GM19468 (cell line): ENCODE measurements around the gene BCL2L14.
"Not testable (repeated sequence)": the region's sequence is repeated elsewhere in the genome, so short reads cannot be mapped to it uniquely, and the experiment has no call there.

Source experiments
- ATAC-seq: cut with Tn5 transposase; IDR thresholded peaks from one replicate; pipeline ENCODE4 v1.9.1; 2021; ENCODE audit warnings: mild to moderate bottlenecking, moderate library complexity, moderate number of reproducible peaks; ENCODE audit not compliant: unreplicated experiment; ENCODE audit errors: extremely low read depth

Gene BCL2L14

DNA sequence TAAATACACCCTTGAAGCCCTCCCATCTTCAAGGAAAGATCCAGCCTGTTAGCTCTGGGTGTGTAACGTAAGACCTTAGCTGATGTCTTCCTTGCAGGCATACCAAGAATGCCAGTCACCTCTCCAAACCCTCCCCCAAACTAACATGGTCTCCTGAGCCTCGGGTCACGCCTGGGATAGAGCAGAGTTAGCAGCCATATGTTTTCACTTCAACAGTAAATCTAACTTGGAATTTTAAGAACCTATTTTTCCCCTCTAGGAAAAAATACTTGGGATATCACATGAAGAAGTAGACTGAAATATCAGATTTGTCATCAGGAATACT is 27.9 kb downstream of the BCL2L14 start:
- ATAC-seq: no peak

DNA sequence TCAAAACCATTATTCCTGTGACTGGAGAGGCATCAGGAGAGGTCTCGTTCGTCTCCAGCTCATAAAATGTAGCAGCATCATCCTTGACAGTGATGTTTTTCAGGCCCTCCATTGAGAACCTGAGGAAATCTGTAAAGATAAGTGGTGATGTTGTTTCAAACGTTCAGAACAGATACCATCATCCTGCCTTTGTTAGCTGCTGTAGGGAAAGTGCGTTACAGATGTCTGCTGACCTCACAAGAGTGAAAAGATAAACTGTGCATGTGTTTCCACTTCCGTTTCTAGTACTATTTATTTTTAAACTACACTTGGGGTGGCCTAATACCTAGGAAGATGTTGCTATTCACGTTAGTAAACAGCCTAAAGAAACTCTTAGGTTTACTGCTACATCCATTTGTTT is 28.4 kb downstream of the BCL2L14 start:
- ATAC-seq: no peak

DNA sequence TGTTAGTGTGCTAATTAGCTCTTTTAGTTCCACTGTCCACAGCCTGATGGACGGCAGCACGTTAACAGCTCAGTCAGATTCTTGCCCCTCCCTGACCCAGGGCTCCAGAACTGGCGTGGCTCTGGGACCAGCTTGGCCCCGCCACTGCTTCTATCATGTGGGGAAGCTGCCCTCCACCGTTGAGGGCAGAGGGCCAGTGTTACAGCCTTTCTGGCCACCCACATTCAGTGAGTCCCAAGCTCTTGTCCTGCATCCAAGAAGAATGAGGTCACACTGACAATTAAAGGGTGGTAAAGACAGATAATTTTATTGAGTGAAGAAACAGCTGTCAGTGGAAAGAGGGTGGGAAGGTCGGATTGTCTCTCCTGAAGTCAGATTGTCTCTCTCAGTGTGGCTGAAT is 36.9 kb downstream of the BCL2L14 start:
- ATAC-seq: no peak

DNA sequence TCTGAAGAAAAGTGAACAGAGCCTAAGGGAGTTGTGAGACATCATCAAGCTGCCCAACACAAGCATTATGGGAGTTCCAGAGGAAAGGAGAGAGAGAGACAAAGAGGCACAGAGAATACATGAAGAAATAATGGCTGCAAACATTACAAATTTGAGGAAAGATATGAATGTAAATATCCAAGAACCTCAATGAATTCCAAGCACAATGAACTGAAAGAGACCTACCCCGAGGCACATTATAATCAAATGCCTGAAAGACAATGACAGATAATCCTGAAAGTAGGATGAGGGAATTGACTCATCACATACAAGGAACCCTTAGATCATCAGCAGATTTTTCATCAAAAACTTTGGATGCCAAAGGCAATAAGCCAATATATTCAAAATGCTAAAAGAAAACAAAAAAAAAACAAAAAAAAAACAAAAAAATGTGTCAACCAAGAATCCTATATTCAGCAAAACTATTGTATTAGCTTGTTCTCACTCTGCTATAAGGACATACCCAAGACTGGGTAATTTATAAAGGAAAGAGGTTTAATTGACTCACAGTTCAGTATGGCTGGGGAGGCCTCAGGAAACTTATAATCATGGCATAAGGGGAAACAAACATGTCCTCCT is 37.8 kb downstream of the BCL2L14 start:
- ATAC-seq: no peak

DNA sequence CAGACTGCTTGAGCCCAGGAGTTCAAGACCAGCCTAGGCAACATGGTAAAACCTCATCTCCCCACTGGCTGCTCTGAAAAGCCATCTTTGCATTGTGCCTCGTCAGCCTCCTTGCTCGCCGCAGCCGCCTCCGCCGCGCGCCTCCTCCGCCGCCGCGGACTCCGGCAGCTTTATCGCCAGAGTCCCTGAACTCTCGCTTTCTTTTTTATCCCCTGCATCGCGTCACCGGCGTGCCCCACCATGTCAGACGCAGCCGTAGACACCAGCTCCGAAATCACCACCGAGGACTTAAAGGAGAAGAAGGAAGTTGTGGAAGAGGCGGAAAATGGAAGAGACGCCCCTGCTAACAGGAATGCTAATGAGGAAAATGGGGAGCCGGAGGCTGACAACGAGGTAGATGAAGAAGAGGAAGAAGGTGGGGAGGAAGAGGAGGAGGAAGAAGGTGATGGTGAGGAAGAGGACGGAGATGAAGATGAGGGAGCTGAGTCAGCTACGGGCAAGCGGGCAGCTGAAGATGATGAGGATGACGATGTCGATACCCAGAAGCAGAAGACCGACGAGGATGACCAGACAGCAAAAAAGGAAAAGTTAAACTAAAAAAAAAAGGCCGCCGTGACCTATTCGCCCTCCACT is 40.3 kb downstream of the BCL2L14 start:
- not testable (repeated sequence) for ATAC-seq

DNA sequence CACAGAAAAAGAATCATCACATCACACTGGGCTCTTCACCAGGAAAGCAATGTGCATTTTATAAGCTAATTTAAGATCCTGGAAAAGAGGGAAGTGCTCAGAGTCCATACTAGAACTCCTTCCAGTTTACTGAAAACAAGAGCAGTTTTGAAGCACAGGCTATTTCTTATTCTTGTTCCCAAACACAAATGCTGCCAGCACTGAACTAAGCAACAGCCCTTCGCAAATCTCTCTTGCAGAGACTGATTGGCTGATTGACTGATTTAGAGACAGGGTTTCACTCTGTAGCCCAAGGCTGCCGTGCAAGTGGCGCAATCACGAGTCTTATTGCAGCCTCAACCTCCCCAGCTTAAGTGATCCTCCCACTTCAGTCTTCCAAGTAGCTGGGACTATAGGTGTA is 44.8 kb downstream of the BCL2L14 start:
- ATAC-seq: no peak

DNA sequence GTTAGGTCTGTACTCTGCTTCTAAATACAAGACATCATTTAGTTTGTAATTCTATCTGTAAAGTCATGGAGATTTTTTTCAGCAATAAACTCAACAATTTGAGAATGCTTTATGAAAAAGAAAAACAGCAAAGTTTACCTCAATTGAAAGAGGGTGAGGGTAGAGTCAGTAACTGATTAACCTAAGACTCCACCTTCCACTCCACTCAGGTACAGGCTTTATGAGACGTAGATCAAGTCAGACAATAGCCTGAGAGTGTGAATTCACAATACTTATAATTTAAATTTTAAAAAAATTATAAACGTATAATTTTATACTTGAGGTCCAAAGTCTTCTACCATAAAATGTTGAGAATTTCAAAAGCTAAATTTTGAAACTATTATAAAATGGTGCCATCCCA is 45.9 kb downstream of the BCL2L14 start:
- ATAC-seq: no peak

DNA sequence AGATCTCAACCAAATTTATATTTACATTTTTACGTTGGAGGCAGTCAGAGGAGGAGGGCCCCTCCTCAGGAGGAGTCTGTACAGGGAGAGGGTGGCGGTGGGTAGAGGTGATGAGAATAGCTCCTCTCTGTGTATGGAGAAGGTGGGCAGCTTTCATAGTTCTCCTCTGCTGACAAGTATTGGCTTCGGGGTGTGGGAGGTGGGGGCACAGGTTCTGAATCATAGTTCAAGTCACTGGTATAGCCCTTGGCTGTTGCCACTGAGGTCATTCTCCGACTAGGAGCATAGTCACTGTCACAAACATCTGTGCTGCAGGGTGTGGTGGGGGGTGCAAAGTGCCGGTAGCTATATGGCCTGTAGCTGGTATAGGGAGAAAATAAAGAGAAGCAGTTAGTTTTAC is 50.3 kb downstream of the BCL2L14 start:
- ATAC-seq: no peak

DNA sequence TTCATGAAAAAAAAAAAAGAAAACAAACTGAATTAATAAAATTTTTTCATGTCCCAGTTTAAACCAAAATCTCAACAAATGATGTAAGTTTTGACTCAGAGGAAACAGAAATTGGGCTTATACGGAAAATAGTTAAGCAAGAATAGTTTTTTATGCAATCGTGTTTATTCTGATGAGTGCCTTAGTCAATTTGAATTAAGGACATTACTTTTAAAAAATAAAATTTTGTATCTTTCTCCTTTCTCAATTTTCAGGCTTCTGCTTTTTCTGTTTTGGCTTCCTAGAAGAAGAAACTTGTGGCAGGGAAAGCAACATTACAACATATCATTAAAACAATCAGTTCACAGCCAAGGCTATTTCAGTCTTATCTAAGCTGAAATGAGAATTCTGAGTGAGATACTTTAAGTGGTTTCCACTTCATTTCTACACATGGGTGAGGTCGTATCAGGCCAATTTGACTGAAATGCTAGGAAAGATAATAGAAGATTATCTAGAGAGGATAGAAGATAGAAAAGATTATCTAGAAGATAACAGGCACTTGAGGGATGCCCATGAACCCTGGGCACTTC is 52.4 kb downstream of the BCL2L14 start:
- ATAC-seq: no peak

DNA sequence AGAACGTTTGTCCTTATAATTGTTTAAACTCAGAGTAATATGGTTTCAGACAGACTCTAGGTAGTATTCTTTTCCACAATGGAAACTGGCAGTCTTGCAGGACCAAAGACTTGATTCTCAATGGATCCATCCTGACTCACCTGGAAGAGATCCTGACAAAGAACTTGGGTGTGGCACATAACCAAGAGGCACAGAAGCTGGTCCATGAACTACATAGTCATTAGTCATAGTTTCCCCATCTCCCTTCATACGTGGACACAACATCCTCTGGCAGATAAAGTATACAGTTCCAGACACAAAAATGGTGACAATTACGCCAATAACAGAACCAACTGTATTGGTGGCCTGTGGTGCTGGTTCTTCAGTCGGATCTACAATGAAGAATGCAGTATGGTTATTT is 55.8 kb downstream of the BCL2L14 start:
- no peak for ATAC-seq

DNA sequence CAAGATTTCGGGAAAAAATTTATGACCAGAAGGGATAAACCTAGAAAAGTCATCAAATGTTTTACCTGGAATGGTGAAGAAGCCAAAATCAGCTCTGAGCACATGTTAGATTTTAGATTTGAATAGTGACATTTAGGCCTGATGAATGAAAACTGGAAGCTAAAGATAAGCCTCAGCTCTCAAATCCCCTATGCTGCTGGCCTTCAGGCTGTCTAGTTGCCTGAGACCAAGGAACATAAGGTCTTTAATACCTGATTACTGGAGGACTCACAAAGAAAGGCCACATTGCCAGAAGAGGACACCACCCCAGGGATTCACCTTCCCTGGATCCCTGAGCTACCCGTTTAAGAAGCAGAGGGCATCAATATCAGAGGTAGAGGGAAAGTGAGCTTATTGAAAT is 56.6 kb downstream of the BCL2L14 start:
- ATAC-seq: no peak

DNA sequence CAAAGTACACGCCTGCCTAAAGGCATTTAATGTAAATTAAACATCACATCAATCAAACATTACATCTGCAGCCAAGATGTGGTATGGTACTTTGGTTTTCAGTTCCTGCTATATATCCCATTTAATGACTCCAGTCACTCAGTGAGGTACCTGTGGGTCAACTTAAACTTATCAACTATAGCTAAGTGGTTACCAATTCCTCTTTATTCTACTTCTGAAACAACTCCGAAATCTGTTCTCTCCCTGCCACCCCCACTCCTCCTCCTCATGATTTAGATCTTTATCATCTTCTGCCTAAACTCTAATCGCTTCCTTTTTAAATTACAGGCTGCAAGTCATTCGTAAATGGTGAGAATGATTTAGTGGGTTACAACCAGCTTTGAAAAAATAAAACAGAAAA is 57.9 kb downstream of the BCL2L14 start:
- no peak for ATAC-seq

DNA sequence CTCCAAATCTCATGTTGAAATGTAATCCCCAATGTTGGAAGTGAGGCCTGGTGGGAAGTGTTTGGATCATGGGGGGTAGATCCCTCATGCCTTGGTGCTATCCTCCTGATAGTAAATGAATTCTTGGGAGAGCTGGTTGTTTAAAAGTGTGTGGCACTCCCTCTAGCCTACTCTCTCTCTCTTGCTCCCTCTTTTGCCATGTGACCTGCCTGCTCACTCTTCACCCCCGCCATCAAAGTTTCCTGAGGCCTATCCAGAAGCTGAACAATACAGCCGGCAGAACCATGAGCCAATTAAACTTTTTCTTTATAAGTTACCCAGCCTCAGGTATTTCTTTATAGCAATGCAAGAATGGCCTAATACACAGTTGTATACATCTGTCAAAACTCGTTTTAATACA is 62.5 kb downstream of the BCL2L14 start:
- ATAC-seq: no peak

DNA sequence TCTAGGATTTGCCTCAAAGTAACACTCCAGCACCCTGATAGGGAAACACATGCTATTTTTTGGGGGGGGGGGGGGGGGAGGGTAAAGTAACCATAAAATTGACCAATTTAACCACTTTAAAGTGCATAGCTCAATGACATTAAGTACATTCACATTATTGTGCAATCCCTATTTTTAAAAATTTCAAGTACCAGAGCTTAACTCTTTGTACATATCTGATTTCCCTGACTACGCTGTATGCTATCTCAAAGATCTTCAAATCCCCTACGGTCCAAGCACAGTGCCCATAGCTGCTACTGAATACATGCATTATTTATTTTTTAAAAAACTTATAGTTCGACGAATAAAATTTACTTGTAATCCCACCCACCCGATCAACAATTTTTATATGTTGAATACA is 63.0 kb downstream of the BCL2L14 start:
- no peak for ATAC-seq

DNA sequence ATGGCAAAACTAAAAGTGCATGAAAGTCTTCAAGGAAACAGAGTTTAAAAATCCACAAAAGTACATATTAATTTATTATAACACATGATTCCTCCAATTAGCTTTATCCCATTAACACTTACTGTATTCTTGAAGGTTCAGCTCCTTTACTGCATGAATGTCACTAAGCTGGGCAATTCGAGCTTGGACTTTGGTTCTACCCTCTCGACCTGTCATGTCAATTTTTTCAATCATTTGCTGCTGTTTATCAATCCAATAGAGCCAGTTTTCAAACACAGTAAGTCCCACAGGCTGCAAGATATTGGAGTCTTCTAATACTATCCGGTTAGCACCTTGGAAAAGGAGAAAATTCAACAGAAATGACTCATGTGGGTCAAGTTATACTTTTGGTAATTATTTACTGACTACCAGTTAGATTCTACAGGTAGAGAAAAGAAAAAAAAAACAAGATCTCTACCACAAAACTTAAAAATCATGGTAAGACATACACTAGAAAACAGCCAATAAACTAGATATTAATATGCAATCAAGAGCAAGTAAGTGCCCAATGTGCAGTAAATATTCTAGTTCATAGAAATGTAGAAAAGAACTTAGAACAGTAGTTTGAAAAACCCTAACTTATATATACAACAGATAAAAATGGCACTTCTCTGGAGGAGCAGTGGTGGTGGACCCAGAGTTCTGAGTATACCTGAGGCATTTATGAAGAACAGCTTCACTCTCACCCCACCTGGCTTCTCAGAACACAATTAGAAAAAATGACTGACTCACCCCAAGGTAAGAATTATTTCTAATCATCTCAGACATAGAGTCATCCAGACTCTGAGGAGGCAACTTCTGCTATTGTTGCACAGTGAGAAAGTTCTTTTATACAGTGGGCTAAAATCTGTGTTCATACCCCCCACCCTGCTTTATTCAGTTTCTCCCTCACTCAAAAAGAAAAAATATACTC is 67.7 kb downstream of the BCL2L14 start:
- ATAC-seq: no peak

DNA sequence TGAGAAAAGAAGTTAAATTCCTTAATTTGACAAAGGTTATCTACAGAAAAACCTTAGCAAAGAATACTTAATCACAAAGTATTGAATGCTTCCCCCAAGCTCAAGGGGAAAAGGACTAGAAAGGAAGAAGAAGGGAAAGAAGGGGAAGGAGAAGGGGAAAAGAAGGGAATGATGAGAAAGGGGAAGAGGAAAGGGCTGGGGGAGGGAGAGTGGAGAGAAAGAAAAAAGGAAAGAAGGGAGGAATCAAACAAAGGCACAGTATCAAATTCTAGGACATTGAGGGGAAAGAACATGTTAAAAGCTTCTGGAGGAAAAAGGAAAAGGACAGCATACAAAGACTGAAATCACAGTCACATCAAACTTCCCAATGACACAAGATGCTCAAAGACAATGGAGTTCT is 70.3 kb downstream of the BCL2L14 start:
- no peak for ATAC-seq

DNA sequence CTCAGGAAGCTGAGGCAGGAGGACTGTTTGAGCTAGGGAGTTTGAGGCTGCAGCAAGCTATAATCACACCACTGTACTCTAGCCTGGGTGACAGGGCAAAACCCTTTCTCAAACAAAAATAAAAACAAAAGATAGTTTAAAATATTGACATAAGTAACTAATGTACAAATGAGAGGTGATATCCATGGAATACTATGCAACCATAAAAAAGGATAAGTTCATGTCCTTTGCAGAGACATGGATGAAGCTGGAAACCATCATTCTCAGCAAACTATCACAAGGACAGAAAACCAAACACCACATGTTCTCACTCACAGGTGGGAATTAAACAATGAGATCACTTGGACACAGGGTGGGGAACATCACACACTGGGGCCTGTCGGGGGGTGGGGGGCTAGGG is 73.8 kb downstream of the BCL2L14 start:
- ATAC-seq: not testable (repeated sequence)

DNA sequence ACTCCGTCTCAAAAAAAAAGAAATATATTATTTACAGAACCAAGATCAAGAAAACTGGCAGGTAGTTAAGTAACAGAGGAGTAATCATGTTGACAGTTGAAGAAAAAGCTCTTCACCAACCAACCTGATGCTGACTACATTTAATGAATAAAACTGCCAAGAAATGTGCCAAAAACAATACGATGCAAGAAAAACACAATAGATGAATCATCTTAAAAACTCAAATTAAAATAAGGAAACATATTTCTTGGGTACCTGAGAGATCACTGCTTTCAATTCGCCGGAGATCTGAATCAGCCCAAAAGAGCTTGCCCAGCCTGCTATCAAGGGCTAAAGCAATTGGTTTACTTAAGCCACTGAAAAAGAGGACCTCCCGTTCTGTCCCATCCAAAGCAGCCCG is 76.4 kb downstream of the BCL2L14 start:
- no peak for ATAC-seq
